ENCODE data around the gene ZBED5. TPM values are rescaled to one million over a fixed set of nuclear protein-coding genes. Genes with fewer than 3 reads are reported as not detected.

The ZBED5 gene
- total RNA-seq, 1 experiment from 2014 or later, result 21.5 TPM

- Histone ChIP-seq H3K27me3 (ENCODE audit: insufficient read depth, low read depth) (no peaks in the 10 kb centered on the region), H3F3A (ENCODE audit: insufficient read depth, low read depth) (no peaks in the 10 kb centered on the region), H3K36me3 (ENCODE audit: low read depth) (no peaks in the 10 kb centered on the region), H3K9me3 (ENCODE audit: insufficient read depth, low read depth) (no peaks in the 10 kb centered on the region), H3K4me1 (replicated peaks; ENCODE audit: insufficient read depth) (0 out of 2 replicates have a peak, but pooled peaks cover 3% of the 10 kb centered on the region), H3K79me2 (ENCODE audit: low read depth) (peaks cover 2% of the 10 kb centered on the region; the same call in 1 of the 2 replicates), H3K27ac (no peak overlapping the region), H2AFZ (no peak overlapping the region), H3K4me2 (no peak overlapping the region), H3K9me2 (ENCODE audit: insufficient read depth) (no peaks in the 10 kb centered on the region), H4K20me1 (ENCODE audit: insufficient read depth) (no peaks in the 10 kb centered on the region), H3K4me3 (no peak overlapping the region)
- no peak for DNase-seq
- ChIA-PET CTCF (no interaction called here), POLR2A (ENCODE audit: unreplicated experiment) (no interaction called here)
- intact Hi-C loops (cut with micrococcal nuclease; ENCODE audit: unreplicated experiment), result no loop called here
- no TSS peak for BruUV-seq (replicated peaks)
- no peak for TF ChIP-seq EZH2 (IDR thresholded peaks at IDR 0.05; ENCODE audit: low read depth)
These were observed 8.0 kb upstream of the ZBED5 start for GRCh38 chr11:10865837-10866270.

- no peak for DNase-seq
- no peak for TF ChIP-seq EZH2 (IDR thresholded peaks at IDR 0.05; ENCODE audit: low read depth)
- no peak for TF ChIP-seq CTCF (conservative IDR thresholded peaks at IDR 0.05)
- ChIA-PET POLR2A (ENCODE audit: unreplicated experiment) (no interaction called here), CTCF (no interaction called here)
- Histone ChIP-seq H3K27me3 (ENCODE audit: insufficient read depth, low read depth) (no peaks in the 10 kb centered on the region), H3K9me2 (ENCODE audit: insufficient read depth) (no peaks in the 10 kb centered on the region), H3K9me3 (ENCODE audit: insufficient read depth, low read depth) (no peaks in the 10 kb centered on the region), H3K27ac (no peak overlapping the region), H3K4me2 (no peak overlapping the region), H4K20me1 (ENCODE audit: insufficient read depth) (no peaks in the 10 kb centered on the region), H3K36me3 (ENCODE audit: low read depth) (no peaks in the 10 kb centered on the region), H3F3A (ENCODE audit: insufficient read depth, low read depth) (no peaks in the 10 kb centered on the region), H2AFZ (no peak overlapping the region), H3K4me3 (no peak overlapping the region), H3K4me1 (replicated peaks; ENCODE audit: insufficient read depth) (peaks cover 9% of the 10 kb centered on the region), H3K79me2 (ENCODE audit: low read depth) (peaks cover 13% of the 10 kb centered on the region)
- intact Hi-C loops (cut with micrococcal nuclease; ENCODE audit: unreplicated experiment), result no loop called here
- no TSS peak for BruUV-seq (replicated peaks)
These were observed 6.8 kb upstream of the ZBED5 start for GRCh38 chr11:10864688-10865087.

DNA sequence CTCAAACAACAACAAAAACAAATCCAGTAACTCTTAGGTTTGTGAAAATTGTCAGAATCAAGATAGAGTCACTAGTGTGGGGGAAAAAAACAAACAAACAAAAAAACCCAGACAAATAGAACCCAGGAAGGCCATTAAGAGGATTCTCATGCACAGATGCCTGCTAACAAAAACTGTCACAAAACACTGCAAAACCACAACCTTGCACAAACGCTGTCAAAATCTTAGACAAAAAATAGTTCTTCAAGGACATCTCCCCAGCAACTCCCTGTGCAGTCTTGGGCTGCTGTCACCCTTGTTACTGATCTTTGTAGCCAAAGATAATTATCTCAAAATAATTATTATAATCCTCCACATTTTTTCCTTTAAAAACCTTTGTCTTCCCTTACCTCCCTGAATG lies 4.6 kb upstream of the ZBED5 start:
- ChIA-PET CTCF (no interaction called here), POLR2A (ENCODE audit: unreplicated experiment) (no interaction called here)
- H3K4me3 ChIP-seq, result no peak overlapping the region
- peaks cover 6% of the 10 kb centered on the region for H3K4me1 ChIP-seq (replicated peaks; ENCODE audit: insufficient read depth)
- no peak overlapping the region for H3K27ac ChIP-seq
- no peak for DNase-seq
- no TSS peak for BruUV-seq (replicated peaks)
- H3K9me2 ChIP-seq (ENCODE audit: insufficient read depth), result no peaks in the 10 kb centered on the region
- H3F3A ChIP-seq (ENCODE audit: insufficient read depth, low read depth), result peaks cover 3% of the 10 kb centered on the region; the same call in 1 of the 2 replicates
- TF ChIP-seq CTCF (conservative IDR thresholded peaks at IDR 0.05) (no peak), EZH2 (IDR thresholded peaks at IDR 0.05; ENCODE audit: low read depth) (no peak)
- H3K27me3 ChIP-seq (ENCODE audit: insufficient read depth, low read depth), result no peaks in the 10 kb centered on the region
- no peak overlapping the region for H3K4me2 ChIP-seq
- intact Hi-C loops (cut with micrococcal nuclease; ENCODE audit: unreplicated experiment), result no loop called here
- no peaks in the 10 kb centered on the region for H3K36me3 ChIP-seq (ENCODE audit: low read depth)
- peaks cover 26% of the 10 kb centered on the region for H3K79me2 ChIP-seq (ENCODE audit: low read depth)
- no peak overlapping the region for H2AFZ ChIP-seq
- no peaks in the 10 kb centered on the region for H4K20me1 ChIP-seq (ENCODE audit: insufficient read depth)
- no peaks in the 10 kb centered on the region for H3K9me3 ChIP-seq (ENCODE audit: insufficient read depth, low read depth)

- Histone ChIP-seq H4K20me1 (ENCODE audit: insufficient read depth) (no peaks in the 10 kb centered on the region), H3F3A (ENCODE audit: insufficient read depth, low read depth) (peaks cover 9% of the 10 kb centered on the region; the same call in 1 of the 2 replicates), H3K27ac (no peak overlapping the region), H3K4me3 (no peak overlapping the region), H3K9me2 (ENCODE audit: insufficient read depth) (no peaks in the 10 kb centered on the region), H3K4me1 (replicated peaks; ENCODE audit: insufficient read depth) (peaks cover 6% of the 10 kb centered on the region), H3K79me2 (ENCODE audit: low read depth) (peaks cover 33% of the 10 kb centered on the region), H3K27me3 (ENCODE audit: insufficient read depth, low read depth) (no peaks in the 10 kb centered on the region), H3K4me2 (no peak overlapping the region), H2AFZ (no peak overlapping the region), H3K36me3 (ENCODE audit: low read depth) (no peaks in the 10 kb centered on the region), H3K9me3 (ENCODE audit: insufficient read depth, low read depth) (no peaks in the 10 kb centered on the region)
- BruUV-seq (replicated peaks), result no TSS peak
- CTCF ChIA-PET, result no interaction called here
- TF ChIP-seq CTCF (conservative IDR thresholded peaks at IDR 0.05), result no peak
- TF ChIP-seq EZH2 (IDR thresholded peaks at IDR 0.05; ENCODE audit: low read depth), result no peak
- POLR2A ChIA-PET (ENCODE audit: unreplicated experiment), result interaction anchor here (0.5 kb wide), 1 partner anchor 30 kb away, joined by 15 read pairs; no protein-coding TSS in a partner anchor
- intact Hi-C loops (cut with micrococcal nuclease; ENCODE audit: unreplicated experiment), result no loop called here
- DNase-seq, result no peak
These were observed 3.9 kb upstream of the ZBED5 start for GRCh38 chr11:10861799-10862198.

Measured in PC-9 (cell line).